Right ventricle myocardium superior (tissue), 1 donor: ENCODE measurements around the gene IFT81. TPM values are rescaled to one million over a fixed set of nuclear protein-coding genes. Genes with fewer than 3 reads are reported as not detected.
"Not testable (repeated sequence)": the region's sequence is repeated elsewhere in the genome, so short reads cannot be mapped to it uniquely, and the experiment has no call there.

Experiments
- ATAC-seq: fragments of 200-7000 bp; cut with Tn5 transposase; one replicate; pipeline ENCODE4 v1.9.1; 2020; ENCODE audit warnings: mild to moderate bottlenecking; ENCODE audit not compliant: poor library complexity
- DNase-seq: peaks from one replicate; pipeline ENCODE4 v3.0.0-alpha.2; 2020
- intact Hi-C: fragments of 100-400 bp; cut with DNase I; formaldehyde crosslinking; loops from one replicate; pipeline ENCODE4 v1.11.2; 2022
- total RNA-seq: library from RNA; stranded (reverse); fragmentation: NEBNext Ultra II Directional; extraction: Animal tissue kit (Norgen Biotek cat#: 25700); gene quantifications from one replicate; pipeline ENCODE4 v1.2.1, GENCODE V29; 2021
- donor health status: DM: no; HTN: yes; CAD: no; lungs with severe emphysema.

Gene IFT81
- total RNA-seq, 1 donor from 2014 or later: 9.8 TPM

DNA sequence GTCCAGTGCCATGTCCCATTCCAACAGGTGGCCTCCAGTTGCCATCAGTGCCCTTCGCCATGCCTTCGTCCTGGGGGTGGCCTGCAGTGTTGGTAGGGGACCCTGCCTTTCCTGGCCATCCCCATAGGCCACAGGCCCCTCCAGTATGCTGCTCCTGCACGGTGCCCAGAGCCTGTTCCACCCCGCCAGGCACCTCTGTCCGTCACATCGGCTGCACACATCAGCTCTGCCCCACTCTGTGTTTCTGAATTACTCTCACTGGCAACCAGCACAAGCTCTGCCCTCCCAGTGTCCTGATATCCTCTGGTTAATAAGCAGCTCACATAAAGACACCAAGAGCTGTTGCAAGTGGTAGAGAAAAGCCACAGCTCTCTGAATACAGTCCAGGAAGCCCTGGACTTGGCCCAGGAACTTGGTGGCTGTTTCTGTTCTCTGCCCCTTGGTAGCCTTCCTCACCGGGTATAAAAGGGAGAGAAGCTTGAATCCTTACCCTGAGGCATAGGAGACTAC lies 125.6 kb downstream of the IFT81 start:
- intact Hi-C loops: loop anchor here (5.0 kb wide), 2 partner anchors 33 to 142 kb away; partner anchors contain the start of gene ATP2A2
- DNase-seq (peak; percentile 61), ATAC-seq (peak; percentile 34)

- intact Hi-C loops: no loop called here
- DNase-seq: no peak
- no peak for ATAC-seq
These were observed 127.2 kb downstream of the IFT81 start for GRCh38 chr12:110251381-110251780.

DNA sequence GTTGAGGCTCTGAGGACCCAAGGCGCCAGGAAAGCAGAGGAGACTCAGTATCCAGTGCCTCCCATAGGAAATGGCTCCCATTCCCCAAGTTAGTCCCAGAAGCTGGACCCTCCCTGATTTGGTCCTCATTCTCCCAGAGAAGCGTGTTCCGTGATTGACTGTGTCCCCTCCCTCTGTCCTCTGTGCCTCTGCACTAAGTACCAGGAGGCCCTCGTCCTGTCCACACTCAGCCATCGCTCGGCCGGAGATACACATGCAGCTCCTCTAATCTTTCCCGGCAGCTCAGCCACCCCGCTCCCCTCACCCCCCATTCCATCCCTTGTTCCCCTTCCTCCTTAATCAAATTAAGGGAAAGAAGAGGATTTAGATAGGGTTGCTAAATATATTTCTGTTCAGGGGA lies 128.6 kb downstream of the IFT81 start:
- intact Hi-C loops: no loop called here
- DNase-seq (peak; percentile 88), ATAC-seq (peak; percentile 80)

GRCh38 chr12:110253176-110253575 lies 129.0 kb downstream of the IFT81 start:
- ATAC-seq (peak; percentile 78), DNase-seq (peak; percentile 87)
- intact Hi-C loops: no loop called here

GRCh38 chr12:110254971-110255540 lies 130.9 kb downstream of the IFT81 start:
- no peak for DNase-seq
- ATAC-seq: no peak
- intact Hi-C loops: no loop called here

GRCh38 chr12:110255890-110256456 lies 131.8 kb downstream of the IFT81 start:
- ATAC-seq, DNase-seq, intact Hi-C loops: not testable (repeated sequence)

GRCh38 chr12:110256780-110257431 lies 132.7 kb downstream of the IFT81 start:
- peak; percentile 80 for DNase-seq
- ATAC-seq: peak; percentile 14
- intact Hi-C loops: no loop called here

- no peak for DNase-seq
- no peak for ATAC-seq
- intact Hi-C loops: no loop called here
These were observed 134.3 kb downstream of the IFT81 start for GRCh38 chr12:110258466-110258865.

DNA sequence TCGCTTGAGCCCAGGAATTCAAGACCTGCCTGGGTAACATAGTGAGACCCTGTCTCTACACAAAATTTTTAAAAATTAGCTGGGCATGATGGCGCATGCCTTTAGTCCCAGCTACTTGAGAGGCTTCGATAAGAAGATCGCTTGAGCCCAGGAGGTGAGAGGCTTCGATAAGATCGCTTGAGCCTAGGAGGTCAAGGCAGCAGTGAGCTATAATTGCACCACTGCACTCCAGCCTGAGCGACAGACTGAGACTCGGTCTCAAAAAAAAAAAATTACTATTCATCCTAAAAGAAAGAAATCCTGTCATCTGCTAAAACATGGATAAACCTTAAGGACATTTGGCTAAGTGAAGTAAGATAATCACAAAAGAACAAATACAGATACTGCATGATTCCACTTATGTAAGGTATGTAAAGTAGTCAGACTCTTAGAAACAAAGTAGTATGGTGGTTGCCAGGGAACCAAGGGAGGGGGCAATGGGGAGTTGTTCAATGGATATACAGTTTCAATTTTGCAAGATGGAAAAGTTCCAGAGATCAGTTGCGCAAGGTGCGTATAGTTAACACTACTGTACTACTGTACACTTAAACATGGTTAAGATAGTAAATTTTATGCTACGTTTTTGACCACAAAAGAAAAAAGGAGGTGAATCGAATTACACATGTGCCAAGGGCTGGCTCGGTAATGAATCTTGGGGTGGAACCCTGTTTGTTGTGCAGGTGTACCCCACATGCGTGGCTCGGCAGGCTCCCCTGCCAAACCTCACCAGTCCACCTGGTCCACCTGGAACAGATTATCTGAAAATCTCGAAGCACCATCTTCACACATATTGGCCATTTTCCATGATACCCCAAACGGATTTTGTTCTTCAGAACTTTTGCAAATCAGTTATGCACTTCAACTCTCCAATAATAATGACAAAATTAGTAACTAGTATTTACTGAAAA lies 138.6 kb downstream of the IFT81 start:
- no peak for DNase-seq
- intact Hi-C loops: no loop called here
- ATAC-seq: peak; percentile 63

DNA sequence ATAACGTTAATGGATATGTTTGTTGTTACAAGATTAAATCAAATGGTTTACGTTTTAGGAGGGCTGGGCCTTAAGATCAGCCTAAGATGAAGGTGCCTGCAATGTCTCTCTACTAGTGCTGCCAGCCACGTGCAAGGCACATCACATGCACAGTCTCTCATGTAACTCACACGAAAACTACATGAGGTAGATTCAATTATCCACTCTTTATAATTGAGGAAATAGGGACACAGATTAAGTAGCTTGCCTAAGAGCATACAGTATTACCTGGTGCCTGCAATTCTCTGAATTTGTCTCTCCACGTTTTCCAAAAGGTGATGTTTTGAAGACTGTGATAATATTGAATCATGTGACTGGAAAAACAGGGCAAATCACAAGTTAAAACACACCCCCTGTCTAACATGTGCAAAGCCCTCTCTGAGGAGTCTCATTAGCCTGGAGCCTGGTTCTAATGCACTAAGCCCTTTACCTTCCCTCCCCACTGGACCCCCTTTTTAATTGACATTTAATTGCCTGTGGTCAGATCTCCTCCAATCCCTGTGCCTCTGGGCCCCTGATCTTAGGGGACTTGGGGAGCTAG lies 142.3 kb downstream of the IFT81 start:
- DNase-seq (no peak), ATAC-seq (no peak)
- intact Hi-C loops: no loop called here

- no peak for DNase-seq
- intact Hi-C loops: no loop called here
- peak; percentile 37 for ATAC-seq
These were observed 142.9 kb downstream of the IFT81 start for GRCh38 chr12:110266980-110267620.

Other genes starting within 250 kb of the IFT81 start
- gene GLTP, start 243.8 kb upstream of the IFT81 start, total RNA-seq: 18.6 TPM
- gene TCHP, start 224.1 kb upstream of the IFT81 start, total RNA-seq: 8.3 TPM
- 41.5 TPM for gene GIT2, start 128.0 kb upstream of the IFT81 start, total RNA-seq
- gene ANKRD13A, start 124.9 kb upstream of the IFT81 start, total RNA-seq: 24.7 TPM
- gene C12orf76, start 75.8 kb upstream of the IFT81 start, total RNA-seq: 6.7 TPM
- 3,087 TPM for gene ATP2A2, start 156.9 kb downstream of the IFT81 start, total RNA-seq